ENCODE results near the gene HOXD1. TPM values are rescaled to one million over a fixed set of nuclear protein-coding genes. Genes with fewer than 3 reads are reported as not detected.

HOXD1 gene
- total RNA-seq, 2 experiments from 2014 or later: not detected

DNA sequence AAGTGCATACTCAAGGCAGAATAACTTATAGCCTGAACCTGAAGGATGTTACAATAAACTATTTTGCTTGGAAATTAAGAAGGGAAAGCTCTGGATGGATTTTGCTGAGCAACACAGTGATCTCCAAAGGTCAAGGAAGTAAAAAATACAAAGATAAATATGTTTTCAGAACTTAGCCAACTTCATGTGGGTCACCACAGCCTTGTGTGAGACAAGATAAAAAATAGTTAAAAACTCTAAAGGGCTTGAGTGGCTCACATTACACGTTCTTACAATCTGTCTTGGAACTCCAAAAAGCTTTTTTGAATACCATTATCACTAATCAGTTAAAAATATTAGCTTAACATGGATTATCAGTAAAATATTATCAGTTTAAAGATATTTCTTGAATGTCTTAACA is 51.8 kb downstream of the HOXD1 start:
- H3K27me3 Mint-ChIP-seq: peaks cover 24% of the 10 kb centered on the region
- no peaks in the 10 kb centered on the region for H3K4me1 Mint-ChIP-seq (ENCODE audit: low read depth)
- ATAC-seq (no peak), DNase-seq (no peak)
- H3K36me3 Mint-ChIP-seq (ENCODE audit: low read depth): no peaks in the 10 kb centered on the region
- no peaks in the 10 kb centered on the region for H3K9me3 Mint-ChIP-seq
- no peak overlapping the region for H3K27ac Mint-ChIP-seq
- no peak for TF ChIP-seq CTCF (IDR thresholded peaks at IDR 0.05)
- POLR2A ChIA-PET: no interaction called here
- H3K4me3 Mint-ChIP-seq: no peak overlapping the region
- intact Hi-C loops (cut with micrococcal nuclease): no loop called here
- CTCF ChIA-PET: interaction anchor here (1.3 to 1.6 kb wide), 2 partner anchors 207 to 215 kb away, joined by 3 to 5 read pairs; no protein-coding TSS in a partner anchor

Small RNA genes within 50 kb of the gene (microRNA-seq; reads per million reads assigned to microRNA genes)
- 1.8 reads per million for gene MIR10B (ENCODE audit: borderline microRNAs expressed, borderline replicate concordance)

Other genes with a start within 250 kb of the HOXD1 start
- gene LNPK, start 186.4 kb upstream of the HOXD1 start, total RNA-seq: 10 to 100 TPM; 41.9 to 44.7 TPM
- not detected for gene EVX2, start 104.7 kb upstream of the HOXD1 start, total RNA-seq
- not detected for gene HOXD13, start 95.9 kb upstream of the HOXD1 start, total RNA-seq
- gene HOXD12, start 88.9 kb upstream of the HOXD1 start, total RNA-seq: not detected
- not detected for gene HOXD11, start 81.4 kb upstream of the HOXD1 start, total RNA-seq
- gene HOXD10, start 71.9 kb upstream of the HOXD1 start, total RNA-seq: not detected
- not detected for gene HOXD9, start 65.9 kb upstream of the HOXD1 start, total RNA-seq
- gene HOXD8, start 59.0 kb upstream of the HOXD1 start, total RNA-seq: not detected
- not detected for gene HOXD4, start 37.1 kb upstream of the HOXD1 start, total RNA-seq
- gene HOXD3, start 31.4 kb upstream of the HOXD1 start, total RNA-seq: not detected
- 10 to 100 TPM; 27.3 to 30.1 TPM for gene MTX2, start 80.8 kb downstream of the HOXD1 start, total RNA-seq

Data from activated CD8-positive, alpha-beta T cell treated with anti-CD3 and anti-CD28 coated beads for 36 hours (primary cell).